ENCODE data around the gene PPP1R12C.

GRCh38 chr19:55047951-55048350 is 69.5 kb downstream of the PPP1R12C start:
- TF ChIP-seq CTCF (IDR thresholded peaks at IDR 0.05), result no peak
- TF ChIP-seq POLR2A (IDR thresholded peaks at IDR 0.05), result no peak
- TF ChIP-seq POLR2AphosphoS5 (IDR thresholded peaks at IDR 0.05), result no peak
